ENCODE results near the gene ARHGEF39. TPM values are rescaled to one million over a fixed set of nuclear protein-coding genes. Genes with fewer than 3 reads are reported as not detected.

The ARHGEF39 gene
- total and polyA plus RNA-seq, 8 donors: 1.5 to 17.7 (median 10.0) TPM

DNA sequence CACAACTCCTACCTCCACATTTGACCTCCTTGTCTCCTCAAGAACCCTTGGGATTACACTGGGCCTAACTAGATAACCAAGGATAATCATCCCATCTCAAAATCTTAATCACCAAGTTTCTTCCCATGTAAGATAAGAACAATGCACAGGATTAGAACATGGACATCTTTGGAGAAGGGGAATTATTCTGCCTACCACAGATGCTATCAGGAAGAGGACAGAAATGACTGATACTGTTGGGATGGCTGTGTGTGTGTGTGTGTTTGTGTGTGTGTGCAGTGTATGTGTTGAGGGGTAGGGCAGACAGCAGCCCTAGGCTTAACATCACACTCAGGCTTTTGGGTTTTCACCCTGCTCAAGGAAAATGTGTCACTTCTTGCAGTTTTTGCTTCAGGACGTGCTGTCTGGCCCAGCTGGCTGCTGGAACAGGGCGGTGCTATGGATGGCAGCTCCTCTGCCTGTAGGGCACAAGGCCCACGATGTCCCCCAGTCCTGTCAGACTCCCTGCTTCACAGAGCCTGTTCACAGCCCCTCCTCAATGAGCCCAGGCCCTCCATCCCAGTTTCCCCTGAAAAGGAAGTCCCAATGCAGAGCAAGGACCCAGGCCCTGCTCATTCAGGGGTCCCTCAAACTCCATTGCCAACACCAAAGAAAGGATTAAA is 16.5 kb upstream of the ARHGEF39 start:
- TF ChIP-seq, protein P1, sequence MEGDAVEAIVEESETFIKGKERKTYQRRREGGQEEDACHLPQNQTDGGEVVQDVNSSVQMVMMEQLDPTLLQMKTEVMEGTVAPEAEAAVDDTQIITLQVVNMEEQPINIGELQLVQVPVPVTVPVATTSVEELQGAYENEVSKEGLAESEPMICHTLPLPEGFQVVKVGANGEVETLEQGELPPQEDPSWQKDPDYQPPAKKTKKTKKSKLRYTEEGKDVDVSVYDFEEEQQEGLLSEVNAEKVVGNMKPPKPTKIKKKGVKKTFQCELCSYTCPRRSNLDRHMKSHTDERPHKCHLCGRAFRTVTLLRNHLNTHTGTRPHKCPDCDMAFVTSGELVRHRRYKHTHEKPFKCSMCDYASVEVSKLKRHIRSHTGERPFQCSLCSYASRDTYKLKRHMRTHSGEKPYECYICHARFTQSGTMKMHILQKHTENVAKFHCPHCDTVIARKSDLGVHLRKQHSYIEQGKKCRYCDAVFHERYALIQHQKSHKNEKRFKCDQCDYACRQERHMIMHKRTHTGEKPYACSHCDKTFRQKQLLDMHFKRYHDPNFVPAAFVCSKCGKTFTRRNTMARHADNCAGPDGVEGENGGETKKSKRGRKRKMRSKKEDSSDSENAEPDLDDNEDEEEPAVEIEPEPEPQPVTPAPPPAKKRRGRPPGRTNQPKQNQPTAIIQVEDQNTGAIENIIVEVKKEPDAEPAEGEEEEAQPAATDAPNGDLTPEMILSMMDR (IDR thresholded peaks at IDR 0.05): no peak
- no peaks in the 10 kb centered on the region for H3K9me3 ChIP-seq
- H3K36me3 ChIP-seq: peaks cover 0 to 18% of the 10 kb centered on the region in 2 donors
- DNase-seq: no peak
- ATAC-seq: no peak
- H3K27me3 ChIP-seq: peaks cover 4 to 7% of the 10 kb centered on the region in 2 donors
- H3K27ac ChIP-seq: no peak overlapping the region
- intact Hi-C loops (cut with DNase I): no loop called here
- no peak overlapping the region for H3K4me3 ChIP-seq
- peaks cover 0 to 2% of the 10 kb centered on the region in 2 donors for H3K4me1 ChIP-seq

DNA sequence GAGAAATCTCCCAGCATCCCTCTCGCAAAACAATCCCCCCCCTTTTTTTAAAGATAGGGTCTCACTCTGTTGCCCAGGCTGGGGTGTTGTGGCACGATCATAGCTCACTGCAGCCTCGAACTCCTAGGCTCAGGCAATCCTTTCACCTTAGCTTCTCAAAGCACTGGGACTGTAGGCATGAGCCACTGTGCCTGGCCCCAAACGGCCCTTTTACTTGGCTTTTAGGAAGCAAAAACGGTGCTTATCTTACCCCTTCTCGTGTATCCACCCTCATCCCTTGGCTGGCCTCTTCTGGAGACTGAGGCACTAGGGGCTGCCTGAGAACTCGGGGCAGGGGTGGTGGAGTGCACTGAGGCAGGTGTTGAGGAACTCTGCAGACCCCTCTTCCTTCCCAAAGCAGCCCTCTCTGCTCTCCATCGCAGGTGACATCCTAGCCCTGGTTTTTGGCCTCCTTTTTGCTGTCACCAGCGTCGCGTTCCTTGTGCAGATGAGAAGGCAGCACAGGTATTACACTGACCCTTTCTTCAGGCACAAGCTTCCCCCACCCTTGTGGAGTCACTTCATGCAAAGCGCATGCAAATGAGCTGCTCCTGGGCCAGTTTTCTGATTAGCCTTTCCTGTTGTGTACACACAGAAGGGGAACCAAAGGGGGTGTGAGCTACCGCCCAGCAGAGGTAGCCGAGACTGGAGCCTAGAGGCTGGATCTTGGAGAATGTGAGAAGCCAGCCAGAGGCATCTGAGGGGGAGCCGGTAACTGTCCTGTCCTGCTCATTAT is 15.5 kb upstream of the ARHGEF39 start:
- DNase-seq (no peak), ATAC-seq (no peak)
- intact Hi-C loops (cut with DNase I): no loop called here
- TF ChIP-seq, protein P1 (IDR thresholded peaks at IDR 0.05): no peak
- H3K9me3 ChIP-seq: no peaks in the 10 kb centered on the region
- H3K27me3 ChIP-seq: peaks cover 9 to 17% of the 10 kb centered on the region in 2 donors
- H3K4me1 ChIP-seq: peaks cover 6 to 12% of the 10 kb centered on the region in 2 donors
- no peak overlapping the region for H3K27ac ChIP-seq
- no peak overlapping the region for H3K4me3 ChIP-seq
- peaks cover 0 to 17% of the 10 kb centered on the region in 2 donors for H3K36me3 ChIP-seq

DNA sequence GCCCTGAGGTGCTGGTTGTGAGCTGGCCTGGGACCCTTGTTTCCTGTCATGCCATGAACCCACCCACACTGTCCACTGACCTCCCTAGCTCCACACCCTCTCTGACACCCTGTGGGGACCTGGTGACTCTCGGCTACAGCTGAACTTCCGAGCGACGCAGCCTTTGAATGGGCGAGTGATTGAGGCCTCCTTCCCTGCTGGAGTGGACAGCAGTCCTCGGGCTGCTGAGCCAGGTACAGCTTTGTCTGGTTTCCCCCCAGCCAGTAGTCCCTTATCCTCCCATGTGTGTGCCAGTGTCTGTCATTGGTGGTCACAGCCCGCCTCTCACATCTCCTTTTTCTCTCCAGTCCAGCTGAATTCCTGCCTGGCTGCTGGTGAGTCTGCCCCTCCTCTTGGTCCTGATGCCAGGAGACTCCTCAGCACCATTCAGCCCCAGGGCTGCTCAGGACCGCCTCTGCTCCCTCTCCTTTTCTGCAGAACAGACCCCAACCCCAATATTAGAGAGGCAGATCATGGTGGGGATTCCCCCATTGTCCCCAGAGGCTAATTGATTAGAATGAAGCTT is 14.9 kb upstream of the ARHGEF39 start:
- Histone ChIP-seq H3K36me3 (peaks cover 0 to 10% of the 10 kb centered on the region in 2 donors), H3K27me3 (peaks cover 9 to 23% of the 10 kb centered on the region in 2 donors), H3K27ac (no peak overlapping the region), H3K9me3 (no peaks in the 10 kb centered on the region), H3K4me3 (no peak overlapping the region), H3K4me1 (peaks cover 6 to 15% of the 10 kb centered on the region in 2 donors)
- intact Hi-C loops (cut with DNase I): no loop called here
- no peak for DNase-seq
- TF ChIP-seq, protein P1 (IDR thresholded peaks at IDR 0.05): no peak
- no peak for ATAC-seq

DNA sequence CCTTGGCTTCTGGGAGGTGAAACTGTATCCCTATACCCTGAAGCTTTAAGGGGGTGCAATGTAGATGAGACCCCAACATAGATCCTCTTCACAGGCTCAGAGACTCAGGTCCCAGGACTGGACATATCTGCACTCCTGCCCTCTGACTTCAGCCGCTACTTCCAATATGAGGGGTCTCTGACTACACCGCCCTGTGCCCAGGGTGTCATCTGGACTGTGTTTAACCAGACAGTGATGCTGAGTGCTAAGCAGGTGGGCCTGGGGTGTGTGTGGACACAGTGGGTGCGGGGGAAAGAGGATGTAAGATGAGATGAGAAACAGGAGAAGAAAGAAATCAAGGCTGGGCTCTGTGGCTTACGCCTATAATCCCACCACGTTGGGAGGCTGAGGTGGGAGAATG is 14.1 kb upstream of the ARHGEF39 start:
- ATAC-seq: no peak
- TF ChIP-seq, protein P1 (IDR thresholded peaks at IDR 0.05): no peak
- DNase-seq: no peak
- peaks cover 0 to 8% of the 10 kb centered on the region in 2 donors for H3K36me3 ChIP-seq
- no peak overlapping the region for H3K27ac ChIP-seq
- peaks cover 9 to 27% of the 10 kb centered on the region in 2 donors for H3K27me3 ChIP-seq
- no peaks in the 10 kb centered on the region for H3K9me3 ChIP-seq
- H3K4me1 ChIP-seq: peaks cover 6 to 15% of the 10 kb centered on the region in 2 donors
- intact Hi-C loops (cut with DNase I): no loop called here
- H3K4me3 ChIP-seq: no peak overlapping the region
